CD4-positive, alpha-beta T cell treated with Interleukin-21 for 1 hour (primary cell): ENCODE results near the gene TMC6.
"Not testable (repeated sequence)": the region's sequence is repeated elsewhere in the genome, so short reads cannot be mapped to it uniquely, and the experiment has no call there.

ENCODE experiments used
- DNase-seq: peaks from one replicate; pipeline ENCODE4 v3.0.0-alpha.2; 2020

Gene TMC6

DNA sequence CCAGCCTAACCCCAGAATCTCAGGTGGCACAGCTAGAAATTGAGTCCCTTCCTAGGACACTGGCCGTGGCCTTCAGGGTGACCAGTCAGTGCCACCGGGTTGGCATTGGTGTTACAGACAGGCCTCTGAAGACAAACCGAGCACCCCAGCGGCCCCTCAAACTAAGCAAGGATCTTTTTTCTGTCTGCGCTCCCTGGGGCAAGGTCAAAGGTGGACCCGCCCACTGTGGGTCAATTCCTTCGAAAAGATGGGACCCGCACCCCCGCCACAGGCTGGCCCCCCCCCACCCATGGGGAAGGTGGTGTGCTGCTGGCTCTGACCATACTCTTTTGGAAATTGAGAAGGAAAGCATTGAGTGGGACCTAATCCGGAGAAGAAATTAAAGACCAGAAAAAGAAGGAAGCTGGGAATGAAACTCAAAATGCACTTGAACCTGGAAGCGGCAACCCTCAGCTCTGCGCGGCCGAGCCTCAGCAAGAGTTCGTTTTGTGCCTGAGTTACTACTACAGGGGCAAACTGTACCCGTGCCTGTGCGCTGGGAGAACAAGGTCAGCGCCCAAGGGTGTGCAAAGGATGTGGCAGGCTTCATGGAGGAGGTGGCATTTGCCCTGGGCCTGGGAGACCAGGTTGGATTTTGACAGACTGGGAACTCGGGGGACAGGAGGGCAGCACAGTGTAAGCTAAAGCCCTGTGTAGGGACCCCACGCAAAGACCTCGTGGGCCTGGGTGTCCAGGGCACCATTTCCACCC lies 20.4 kb downstream of the TMC6 start:
- no peak for DNase-seq

- DNase-seq: no peak
Measured at GRCh38 chr17:78107457-78107856, 21.1 kb downstream of the TMC6 start.

DNA sequence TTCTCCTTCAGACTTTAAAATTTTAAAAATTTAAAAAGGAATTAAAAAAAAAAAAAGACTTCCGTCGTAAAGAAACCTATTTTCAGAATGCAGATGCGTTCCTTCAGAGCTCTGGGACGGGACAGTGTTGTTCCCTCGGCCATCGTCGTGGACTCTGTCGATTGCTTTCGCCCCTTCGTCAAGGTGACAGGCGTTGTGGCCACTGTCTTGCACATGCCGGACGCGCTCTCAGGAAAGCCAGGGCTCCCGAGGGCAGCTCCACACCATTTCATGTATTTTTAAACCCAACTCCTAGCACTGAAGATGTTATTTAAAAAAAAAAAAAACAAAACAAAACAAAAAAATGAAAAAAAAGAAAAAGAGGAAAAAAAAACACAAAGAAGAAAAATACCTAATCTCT lies 22.3 kb downstream of the TMC6 start:
- DNase-seq: no peak

DNA sequence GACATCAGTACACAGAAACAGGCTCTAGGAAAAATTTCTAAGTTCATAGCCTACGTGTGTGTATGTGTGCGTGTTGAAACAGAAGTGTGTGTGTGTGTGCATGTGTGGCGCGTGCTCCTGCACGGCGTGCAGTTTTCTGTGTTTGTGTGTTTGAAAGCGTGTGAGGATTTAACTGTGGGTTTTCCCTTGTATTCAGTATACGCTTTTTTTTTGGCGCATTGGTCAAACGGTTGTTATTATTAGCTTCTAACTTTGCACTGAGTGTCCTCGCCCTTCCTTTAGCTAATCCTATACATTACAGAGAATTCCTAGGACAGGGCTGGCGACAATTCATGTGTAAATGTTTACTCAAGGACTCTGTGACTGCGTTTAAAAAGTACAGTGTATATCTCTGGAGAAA lies 23.0 kb downstream of the TMC6 start:
- DNase-seq: no peak

DNA sequence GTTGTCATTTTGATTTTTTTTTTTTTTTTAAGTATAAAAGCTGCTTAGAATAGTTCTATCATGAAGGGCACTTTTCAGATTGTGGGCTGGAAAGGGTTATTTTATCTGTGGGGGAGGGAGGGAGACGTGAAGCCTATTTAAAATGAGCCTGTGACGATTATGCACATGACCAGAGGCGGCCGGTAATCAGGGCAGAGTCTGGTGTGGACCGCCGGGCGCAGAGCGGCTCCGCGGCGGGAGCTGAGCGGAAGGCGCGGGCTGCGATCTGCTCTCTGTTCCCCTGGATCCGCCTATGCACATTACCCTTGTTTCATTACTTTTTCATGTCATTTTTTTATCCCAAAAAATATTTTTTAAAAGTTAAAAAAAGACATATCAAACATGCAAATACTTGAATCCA lies 23.5 kb downstream of the TMC6 start:
- DNase-seq: no peak

- DNase-seq: no peak
Measured at GRCh38 chr17:78104540-78104941, 24.0 kb downstream of the TMC6 start.

- no peak for DNase-seq
Measured at GRCh38 chr17:78103311-78103710, 25.2 kb downstream of the TMC6 start.

- DNase-seq: no peak
Measured at GRCh38 chr17:78101542-78101941, 27.0 kb downstream of the TMC6 start.

DNA sequence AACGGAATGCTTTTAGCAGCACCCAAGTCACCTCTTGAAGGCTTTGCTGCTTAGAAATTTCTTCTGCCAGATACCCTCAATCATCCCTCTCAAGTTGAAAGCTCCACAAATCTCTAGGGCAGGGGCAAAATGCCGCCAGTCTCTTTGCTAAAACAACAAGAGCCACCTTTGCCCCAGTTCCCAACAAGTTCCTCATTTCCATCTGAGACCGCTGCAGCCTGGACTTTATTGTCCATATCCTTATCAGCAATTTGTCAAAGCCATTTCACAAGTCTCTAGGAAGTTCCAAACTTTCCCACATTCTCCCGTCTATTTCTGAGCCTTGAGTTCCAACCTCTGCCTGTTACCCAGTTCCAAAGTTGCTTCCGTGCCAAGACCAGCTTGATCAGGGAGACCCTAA lies 27.4 kb downstream of the TMC6 start:
- no peak for DNase-seq

GRCh38 chr17:78096093-78096492 lies 32.5 kb downstream of the TMC6 start:
- no peak for DNase-seq

DNA sequence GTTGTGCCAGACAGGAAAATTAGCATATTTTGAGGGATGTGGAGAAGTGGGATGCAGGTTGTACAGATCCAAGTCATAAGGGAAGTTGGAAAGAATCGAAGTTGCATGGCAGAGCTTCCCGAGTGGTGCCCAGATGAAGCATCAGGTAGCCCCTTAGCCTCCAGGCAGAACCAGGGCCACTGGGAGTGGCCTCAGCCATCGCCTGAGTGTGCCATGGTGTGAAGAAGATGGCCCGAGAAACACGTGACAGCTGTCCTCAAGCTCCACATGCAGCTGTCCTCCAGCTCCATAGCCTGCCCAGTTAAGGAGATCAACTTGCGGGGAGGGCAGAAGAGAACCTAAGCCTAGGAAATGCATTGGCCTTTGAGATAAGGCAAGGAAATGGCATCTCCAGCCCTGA lies 33.5 kb downstream of the TMC6 start:
- no peak for DNase-seq

GRCh38 chr17:78092794-78093324 lies 35.7 kb downstream of the TMC6 start:
- DNase-seq: no peak

DNA sequence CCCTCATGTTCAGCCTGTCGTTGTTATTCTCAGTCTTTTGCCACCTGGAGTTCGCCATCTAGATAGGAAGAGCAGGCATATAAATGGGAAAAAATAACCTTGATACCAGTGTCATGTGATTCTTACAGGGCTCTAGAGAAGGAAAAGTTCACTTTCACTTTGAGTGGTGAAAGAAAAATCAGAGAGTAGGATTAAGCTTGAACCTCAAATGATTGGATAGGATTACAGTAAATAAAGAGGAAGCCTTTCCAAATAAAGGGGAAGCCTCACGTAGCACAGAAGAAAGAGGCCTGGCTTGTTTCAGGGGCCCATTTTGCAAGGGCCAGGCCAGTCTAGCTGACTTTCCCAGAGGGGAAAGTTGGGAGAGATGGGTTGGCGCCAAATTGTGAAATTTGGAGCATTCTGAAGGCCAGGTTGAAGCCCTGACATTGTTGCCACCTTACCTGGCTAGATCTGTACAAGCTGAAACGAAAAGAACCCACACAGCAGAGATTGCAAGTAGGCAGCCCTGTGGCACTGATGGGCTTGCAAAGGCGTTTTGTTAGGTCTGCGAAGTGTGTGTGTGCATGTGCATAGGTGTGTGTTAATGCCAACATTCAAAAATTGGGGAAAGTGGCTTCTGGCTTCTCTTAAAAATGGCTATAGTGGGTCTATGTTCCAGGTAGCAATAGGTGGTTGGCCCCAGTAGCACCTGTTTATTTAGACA lies 38.8 kb downstream of the TMC6 start:
- DNase-seq: no peak

GRCh38 chr17:78088529-78088928 lies 40.0 kb downstream of the TMC6 start:
- no peak for DNase-seq

- no peak for DNase-seq
Measured at GRCh38 chr17:78086740-78087139, 41.8 kb downstream of the TMC6 start.

- no peak for DNase-seq
Measured at GRCh38 chr17:78082988-78083387, 45.6 kb downstream of the TMC6 start.

DNA sequence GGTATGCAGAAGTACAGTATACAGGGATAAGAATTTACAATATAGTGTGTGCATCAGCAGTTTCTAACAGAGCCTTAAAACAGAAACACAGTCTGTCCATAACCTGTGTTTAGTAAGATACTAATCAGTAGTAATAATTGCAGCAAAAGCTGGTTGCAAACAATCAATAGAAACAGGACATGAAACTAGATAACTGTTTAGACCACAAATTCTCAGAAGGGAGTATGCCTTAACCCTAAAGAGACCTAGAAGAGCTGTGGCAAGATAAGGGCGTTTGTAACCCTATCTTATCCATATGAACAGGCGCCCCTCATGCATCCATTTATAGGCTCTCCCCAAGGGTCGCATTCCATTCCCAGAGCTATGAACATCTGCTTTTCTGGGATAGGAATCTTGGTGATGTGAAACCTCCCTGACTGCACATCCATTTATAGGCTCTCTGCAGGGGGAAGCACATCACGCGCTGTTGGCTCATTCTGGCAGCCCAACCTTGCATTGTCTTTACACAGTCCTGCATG lies 46.1 kb downstream of the TMC6 start:
- DNase-seq: not testable (repeated sequence)

GRCh38 chr17:78081551-78081950 lies 47.0 kb downstream of the TMC6 start:
- DNase-seq: no peak

DNA sequence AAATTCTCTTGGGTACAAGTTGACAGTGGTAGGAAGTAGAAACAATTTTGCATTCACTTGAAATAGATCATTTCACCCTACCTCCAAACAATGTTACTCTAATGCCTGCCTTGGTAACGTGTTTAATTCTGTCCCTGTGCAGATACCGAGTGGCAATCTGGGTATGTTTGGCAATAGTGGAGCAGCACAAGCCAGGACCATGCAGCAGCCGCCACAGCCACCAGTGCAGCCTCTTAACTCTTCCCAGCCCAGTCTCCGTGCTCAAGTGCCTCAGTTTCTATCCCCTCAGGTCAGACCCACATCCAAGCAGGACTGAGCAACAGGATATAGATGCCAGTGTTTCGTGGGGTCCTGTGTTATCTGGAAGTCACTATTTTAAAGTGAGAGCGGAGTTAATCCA lies 49.3 kb downstream of the TMC6 start:
- DNase-seq: no peak

GRCh38 chr17:78075545-78075944 lies 53.0 kb downstream of the TMC6 start:
- DNase-seq: no peak

DNA sequence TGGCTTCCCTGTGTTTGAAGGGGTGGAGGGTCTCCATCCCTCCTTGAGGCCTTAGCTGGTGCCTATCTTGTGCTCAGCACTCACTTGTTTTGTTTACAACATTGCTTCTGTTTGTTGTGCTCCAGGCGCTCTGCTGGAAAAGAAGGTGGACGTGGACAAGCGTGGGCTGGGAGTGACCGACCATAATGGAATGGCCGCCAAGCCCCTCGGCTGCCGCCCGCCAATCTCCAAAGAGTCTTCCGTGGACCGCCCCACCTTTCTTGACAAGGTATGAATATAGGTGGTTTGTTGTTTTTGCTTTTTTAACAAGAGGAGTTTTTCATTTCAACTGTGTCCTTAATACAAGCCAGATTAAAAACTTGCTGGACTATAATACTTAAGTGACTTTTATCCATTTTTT lies 53.5 kb downstream of the TMC6 start:
- no peak for DNase-seq

- DNase-seq: no peak
Measured at GRCh38 chr17:78072961-78073360, 55.6 kb downstream of the TMC6 start.

DNA sequence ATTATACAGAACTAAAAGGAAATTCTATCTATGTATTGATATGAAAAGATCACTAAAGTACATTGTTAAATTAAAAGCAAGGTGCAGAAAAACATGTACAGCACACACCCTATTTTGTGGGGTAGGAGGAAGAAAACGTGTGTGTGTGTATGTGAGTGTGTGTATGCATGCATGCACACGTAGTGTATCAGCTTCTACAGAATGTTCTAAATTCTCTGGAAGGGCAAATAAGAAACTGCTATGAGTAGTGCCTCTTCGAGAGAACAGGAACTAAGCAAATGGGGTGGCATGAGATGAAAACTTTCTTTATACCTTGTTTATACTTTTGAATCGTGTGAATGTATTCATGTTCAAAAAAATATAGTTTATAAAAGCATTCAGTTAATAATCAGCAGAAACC lies 58.9 kb downstream of the TMC6 start:
- no peak for DNase-seq

GRCh38 chr17:78066976-78067375 lies 61.6 kb downstream of the TMC6 start:
- not testable (repeated sequence) for DNase-seq
